Measurements from ENCODE around the gene ADAD2.
"Not testable (repeated sequence)": the region's sequence is repeated elsewhere in the genome, so short reads cannot be mapped to it uniquely, and the experiment has no call there.

The ADAD2 gene

DNA sequence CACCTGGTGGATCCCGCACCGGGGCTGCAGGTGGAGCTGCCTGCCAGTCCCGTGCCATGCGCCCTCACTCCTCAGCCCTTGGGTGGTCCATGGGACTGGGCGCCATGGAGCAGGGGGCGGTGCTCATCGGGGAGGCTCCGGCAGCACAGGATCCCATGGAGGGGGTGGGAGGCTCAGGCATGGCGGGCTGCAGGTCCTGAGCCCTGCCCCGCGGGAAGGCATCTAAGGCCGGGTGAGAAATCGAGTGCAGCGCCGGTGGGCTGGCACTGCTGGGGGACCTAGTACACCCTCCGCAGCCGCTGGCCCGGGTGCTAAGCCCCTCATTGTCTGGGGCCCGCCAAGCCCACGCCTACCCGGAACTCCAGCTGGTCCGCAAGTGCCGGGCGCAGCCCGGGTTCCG, 13.6 kb downstream of the ADAD2 start:
- not testable (repeated sequence) for H3K4me3 ChIP-seq (ENCODE audit: low read length); H3K27me3 ChIP-seq (ENCODE audit: control insufficient read depth, insufficient read depth, low read length); H3K36me3 ChIP-seq (ENCODE audit: control insufficient read depth, insufficient read depth, low read length); H3K4me1 ChIP-seq (ENCODE audit: control insufficient read depth, insufficient read depth, low read length); H3K9me3 ChIP-seq (ENCODE audit: control insufficient read depth, low read length); H3K9ac ChIP-seq (ENCODE audit: low read length)

DNA sequence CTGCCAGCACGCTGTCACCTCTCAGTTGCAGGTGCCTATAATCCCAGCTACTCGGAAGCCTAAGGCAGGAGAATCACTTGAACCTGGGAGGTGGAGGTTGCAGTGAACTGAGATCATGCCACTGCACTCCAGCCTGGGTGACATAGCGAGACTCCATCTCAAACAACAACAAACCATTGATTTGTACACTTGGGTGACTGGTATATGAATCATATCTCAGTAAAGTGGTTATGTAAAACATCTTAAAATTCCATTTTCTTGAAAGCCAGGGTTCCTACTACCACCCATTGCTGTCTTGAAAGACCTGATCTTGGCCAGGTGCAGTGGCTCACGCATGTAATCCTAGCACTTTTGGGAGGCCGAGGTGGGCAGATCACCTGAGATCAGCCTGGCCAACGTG, 14.2 kb downstream of the ADAD2 start:
- H3K36me3 ChIP-seq (ENCODE audit: control insufficient read depth, insufficient read depth, low read length); H3K9me3 ChIP-seq (ENCODE audit: control insufficient read depth, low read length); H3K4me3 ChIP-seq (ENCODE audit: low read length); H3K27me3 ChIP-seq (ENCODE audit: control insufficient read depth, insufficient read depth, low read length); H3K4me1 ChIP-seq (ENCODE audit: control insufficient read depth, insufficient read depth, low read length); H3K9ac ChIP-seq (ENCODE audit: low read length): not testable (repeated sequence)

DNA sequence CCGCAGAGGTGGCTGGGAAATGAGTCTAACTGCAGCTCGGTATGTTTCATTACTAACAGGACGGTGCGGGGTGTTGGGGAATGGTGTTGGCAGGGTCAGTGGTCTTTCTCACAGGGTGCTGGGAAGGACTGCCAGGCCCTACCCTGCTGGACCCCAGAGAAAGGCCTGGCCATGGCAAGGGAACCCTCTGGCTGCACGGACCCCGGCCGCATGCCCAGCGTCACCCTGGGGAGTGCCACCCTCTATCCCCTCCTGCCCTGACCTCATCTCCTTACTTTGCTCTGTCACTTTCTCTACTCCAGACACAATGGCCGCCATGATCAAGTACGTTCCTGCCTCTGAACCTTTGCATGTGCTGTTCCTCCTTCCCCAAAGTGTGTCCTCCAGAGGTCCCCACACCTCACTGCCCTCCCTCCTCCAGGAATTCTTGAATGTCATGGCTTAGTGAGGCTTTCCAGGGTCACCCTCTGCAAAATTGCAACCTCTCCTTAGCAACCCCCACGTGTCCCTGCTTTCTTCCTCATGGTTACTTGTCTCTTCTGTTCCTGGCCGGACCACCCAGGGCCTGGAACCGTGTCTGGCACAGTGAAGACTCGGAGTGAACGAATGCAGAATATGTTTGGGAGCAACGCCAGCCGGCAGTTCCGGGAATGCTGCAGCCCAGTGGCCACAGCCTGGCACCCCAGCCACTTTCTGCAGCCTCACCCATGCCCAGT, 15.2 kb downstream of the ADAD2 start:
- H3K27me3 ChIP-seq (ENCODE audit: control insufficient read depth, insufficient read depth, low read length) = no peaks in the 10 kb centered on the region
- no peak overlapping the region for H3K9ac ChIP-seq (ENCODE audit: low read length)
- no peaks in the 10 kb centered on the region for H3K36me3 ChIP-seq (ENCODE audit: control insufficient read depth, insufficient read depth, low read length)
- no peaks in the 10 kb centered on the region for H3K4me1 ChIP-seq (ENCODE audit: control insufficient read depth, insufficient read depth, low read length)
- H3K9me3 ChIP-seq (ENCODE audit: control insufficient read depth, low read length) = no peaks in the 10 kb centered on the region
- no peak overlapping the region for H3K4me3 ChIP-seq (ENCODE audit: low read length)

DNA sequence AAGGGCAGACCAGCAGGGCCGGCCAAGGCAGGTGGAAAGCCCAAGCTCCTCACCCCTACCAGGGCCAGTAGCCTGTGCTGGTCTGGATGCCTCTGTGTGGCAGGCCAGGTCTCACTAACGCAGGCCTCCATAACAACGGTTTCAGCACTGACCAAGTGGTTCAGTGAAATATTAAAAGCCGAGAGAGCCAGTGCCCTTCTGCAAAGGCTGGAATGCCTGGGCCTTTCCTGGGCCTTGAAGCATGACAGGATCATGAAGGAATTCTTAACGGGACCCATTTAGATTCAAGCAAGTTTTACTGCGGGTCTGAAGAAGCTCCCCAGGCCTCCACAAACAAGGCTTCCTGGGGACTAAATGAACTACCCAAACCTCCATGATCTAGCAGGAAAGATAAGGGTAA, 16.3 kb downstream of the ADAD2 start:
- H3K9ac ChIP-seq (ENCODE audit: low read length) = no peak overlapping the region
- H3K27me3 ChIP-seq (ENCODE audit: control insufficient read depth, insufficient read depth, low read length) = no peaks in the 10 kb centered on the region
- no peaks in the 10 kb centered on the region for H3K9me3 ChIP-seq (ENCODE audit: control insufficient read depth, low read length)
- H3K4me1 ChIP-seq (ENCODE audit: control insufficient read depth, insufficient read depth, low read length) = no peaks in the 10 kb centered on the region
- no peak overlapping the region for H3K4me3 ChIP-seq (ENCODE audit: low read length)
- no peaks in the 10 kb centered on the region for H3K36me3 ChIP-seq (ENCODE audit: control insufficient read depth, insufficient read depth, low read length)

DNA sequence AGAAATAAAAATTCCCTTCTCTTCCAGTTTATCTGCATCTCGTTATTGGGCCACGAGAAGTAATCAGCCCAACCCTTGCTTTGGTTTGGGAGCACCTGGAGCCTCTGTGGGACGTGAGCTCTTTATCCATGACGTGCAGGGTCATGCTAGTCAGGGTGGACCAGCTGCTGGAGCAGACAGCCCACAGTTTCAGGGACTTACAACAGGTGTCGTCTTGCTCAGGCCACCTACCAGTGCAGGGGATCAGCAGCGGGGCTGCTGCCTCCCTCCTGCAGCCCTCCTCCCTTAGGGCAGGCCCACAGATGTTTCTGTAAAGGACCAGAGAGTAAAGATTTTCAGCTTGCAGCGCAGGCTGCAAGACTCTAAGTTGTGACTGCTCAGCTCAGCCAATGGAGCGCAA, 16.9 kb downstream of the ADAD2 start:
- no peaks in the 10 kb centered on the region for H3K27me3 ChIP-seq (ENCODE audit: control insufficient read depth, insufficient read depth, low read length)
- H3K4me3 ChIP-seq (ENCODE audit: low read length) = no peak overlapping the region
- no peak overlapping the region for H3K9ac ChIP-seq (ENCODE audit: low read length)
- no peaks in the 10 kb centered on the region for H3K36me3 ChIP-seq (ENCODE audit: control insufficient read depth, insufficient read depth, low read length)
- H3K4me1 ChIP-seq (ENCODE audit: control insufficient read depth, insufficient read depth, low read length) = no peaks in the 10 kb centered on the region
- H3K9me3 ChIP-seq (ENCODE audit: control insufficient read depth, low read length) = no peaks in the 10 kb centered on the region

DNA sequence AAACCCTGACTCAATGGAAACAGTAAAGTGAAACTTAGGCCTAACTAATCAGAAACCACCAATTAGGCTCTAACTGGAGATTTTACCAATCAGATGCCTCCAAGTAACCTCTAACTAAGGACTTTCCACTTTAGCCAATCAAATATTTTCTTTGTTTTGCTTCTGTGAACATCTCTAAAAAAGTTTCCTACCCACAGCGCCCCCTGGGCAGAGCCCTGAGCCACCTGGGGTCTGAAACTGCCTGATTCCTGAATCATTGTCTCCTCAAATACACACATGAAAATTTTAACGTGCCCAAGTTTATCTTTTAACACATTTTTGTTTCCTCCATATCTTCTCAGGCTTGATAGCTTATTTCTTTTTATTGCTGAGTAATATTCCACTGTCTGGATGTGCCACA, 19.0 kb downstream of the ADAD2 start:
- Histone ChIP-seq H3K9me3 (ENCODE audit: control insufficient read depth, low read length) (no peaks in the 10 kb centered on the region), H3K4me3 (ENCODE audit: low read length) (no peak overlapping the region), H3K27me3 (ENCODE audit: control insufficient read depth, insufficient read depth, low read length) (no peaks in the 10 kb centered on the region), H3K9ac (ENCODE audit: low read length) (no peak overlapping the region), H3K4me1 (ENCODE audit: control insufficient read depth, insufficient read depth, low read length) (no peaks in the 10 kb centered on the region), H3K36me3 (ENCODE audit: control insufficient read depth, insufficient read depth, low read length) (no peaks in the 10 kb centered on the region)

DNA sequence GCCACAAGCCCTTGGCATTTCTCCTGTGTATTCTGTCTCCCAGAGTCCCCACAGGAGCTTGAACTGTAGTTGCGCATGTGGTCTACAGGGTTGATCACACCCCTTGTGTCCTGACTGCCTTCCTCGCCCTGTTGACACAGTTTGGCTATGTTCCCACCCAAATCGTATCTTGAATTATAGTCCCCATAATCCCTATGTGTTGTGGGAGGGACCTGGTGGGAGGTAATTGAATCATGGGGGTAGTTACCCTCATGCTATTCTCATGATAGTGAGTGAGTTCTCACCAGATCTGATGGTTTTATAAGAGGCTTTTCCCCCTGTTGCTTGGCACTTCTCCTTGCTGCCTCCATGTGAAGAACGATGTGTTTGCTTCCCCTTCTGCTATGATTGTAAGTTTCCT, 21.2 kb downstream of the ADAD2 start:
- Histone ChIP-seq H3K4me1 (ENCODE audit: control insufficient read depth, insufficient read depth, low read length) (no peaks in the 10 kb centered on the region), H3K9me3 (ENCODE audit: control insufficient read depth, low read length) (no peaks in the 10 kb centered on the region), H3K9ac (ENCODE audit: low read length) (no peak overlapping the region), H3K27me3 (ENCODE audit: control insufficient read depth, insufficient read depth, low read length) (no peaks in the 10 kb centered on the region), H3K4me3 (ENCODE audit: low read length) (no peak overlapping the region), H3K36me3 (ENCODE audit: control insufficient read depth, insufficient read depth, low read length) (no peaks in the 10 kb centered on the region)

DNA sequence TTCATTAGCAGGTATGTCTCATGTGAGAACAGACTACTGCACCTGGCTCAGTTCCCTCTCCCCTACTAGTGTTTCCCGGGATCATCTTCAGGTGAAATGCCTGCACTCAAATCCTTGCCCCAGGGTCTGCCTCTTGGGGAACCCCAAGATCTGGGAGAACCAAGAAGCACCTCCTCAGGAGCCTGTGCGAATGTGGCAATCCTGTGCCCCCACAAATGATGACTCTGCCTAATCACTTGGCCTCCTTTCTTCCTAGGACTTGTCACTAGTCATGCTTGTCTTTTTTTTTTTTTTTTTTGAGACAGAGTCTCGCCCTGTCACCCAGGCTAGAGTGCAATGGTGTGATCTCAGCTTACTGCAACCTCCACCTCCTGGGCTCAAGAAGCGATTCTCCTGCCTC, 21.7 kb downstream of the ADAD2 start:
- Histone ChIP-seq H3K9me3 (ENCODE audit: control insufficient read depth, low read length) (no peaks in the 10 kb centered on the region), H3K4me1 (ENCODE audit: control insufficient read depth, insufficient read depth, low read length) (no peaks in the 10 kb centered on the region), H3K9ac (ENCODE audit: low read length) (no peak overlapping the region), H3K36me3 (ENCODE audit: control insufficient read depth, insufficient read depth, low read length) (no peaks in the 10 kb centered on the region), H3K4me3 (ENCODE audit: low read length) (no peak overlapping the region), H3K27me3 (ENCODE audit: control insufficient read depth, insufficient read depth, low read length) (no peaks in the 10 kb centered on the region)

DNA sequence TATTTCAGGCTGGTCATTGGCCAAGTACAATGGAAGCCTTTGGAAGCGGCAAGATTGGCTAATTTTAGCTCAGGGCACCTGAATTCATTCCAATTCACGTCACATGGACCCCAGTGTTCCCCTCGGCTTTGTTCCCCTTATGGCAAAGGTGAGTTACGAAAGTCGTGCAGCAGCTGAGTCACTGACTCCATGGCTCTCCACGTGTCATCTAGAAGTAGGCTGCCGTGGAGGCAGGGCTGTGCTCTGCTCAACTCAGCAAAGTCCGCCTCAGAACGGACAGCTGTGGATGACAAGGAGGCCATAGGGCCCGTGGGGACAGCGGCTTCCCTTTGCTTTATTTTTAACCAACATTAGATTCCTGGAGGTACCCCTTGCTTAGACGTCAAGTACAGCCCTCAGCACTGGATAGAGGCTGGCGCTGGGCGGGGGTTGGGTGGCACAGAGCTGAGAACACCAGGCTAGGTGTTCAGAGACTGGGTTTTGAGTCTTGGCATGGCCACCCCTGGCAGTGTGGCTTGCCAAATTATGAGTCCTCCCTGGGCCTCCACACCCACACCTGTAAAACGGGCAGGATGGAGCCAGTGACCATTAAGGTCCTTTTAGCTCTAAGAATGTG, 23.6 kb downstream of the ADAD2 start:
- Histone ChIP-seq H3K27me3 (ENCODE audit: control insufficient read depth, insufficient read depth, low read length) (no peaks in the 10 kb centered on the region), H3K9me3 (ENCODE audit: control insufficient read depth, low read length) (no peaks in the 10 kb centered on the region), H3K4me1 (ENCODE audit: control insufficient read depth, insufficient read depth, low read length) (no peaks in the 10 kb centered on the region), H3K9ac (ENCODE audit: low read length) (no peak overlapping the region), H3K4me3 (ENCODE audit: low read length) (no peak overlapping the region), H3K36me3 (ENCODE audit: control insufficient read depth, insufficient read depth, low read length) (no peaks in the 10 kb centered on the region)

DNA sequence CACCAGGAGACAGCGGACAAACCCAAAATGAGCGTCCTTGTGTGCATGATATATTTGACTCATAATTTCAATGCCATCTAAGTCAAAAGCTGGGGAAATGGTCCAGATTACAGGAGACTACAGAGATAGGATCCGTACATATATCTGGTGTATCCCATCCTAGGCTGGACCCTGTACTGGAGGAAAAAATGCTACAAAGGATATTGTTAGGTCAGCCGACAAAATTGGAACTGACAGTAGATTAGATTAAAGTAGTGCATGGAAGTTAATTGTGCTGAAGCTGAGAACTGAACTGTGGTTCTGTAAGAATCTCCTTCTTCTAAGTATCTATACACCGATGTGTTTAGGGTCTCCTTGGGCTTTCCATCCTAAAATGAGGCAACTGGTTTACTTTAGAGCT, 24.6 kb downstream of the ADAD2 start:
- H3K4me3 ChIP-seq (ENCODE audit: low read length) = no peak overlapping the region
- H3K9me3 ChIP-seq (ENCODE audit: control insufficient read depth, low read length) = no peaks in the 10 kb centered on the region
- no peak overlapping the region for H3K9ac ChIP-seq (ENCODE audit: low read length)
- no peaks in the 10 kb centered on the region for H3K4me1 ChIP-seq (ENCODE audit: control insufficient read depth, insufficient read depth, low read length)
- no peaks in the 10 kb centered on the region for H3K27me3 ChIP-seq (ENCODE audit: control insufficient read depth, insufficient read depth, low read length)
- H3K36me3 ChIP-seq (ENCODE audit: control insufficient read depth, insufficient read depth, low read length) = no peaks in the 10 kb centered on the region

DNA sequence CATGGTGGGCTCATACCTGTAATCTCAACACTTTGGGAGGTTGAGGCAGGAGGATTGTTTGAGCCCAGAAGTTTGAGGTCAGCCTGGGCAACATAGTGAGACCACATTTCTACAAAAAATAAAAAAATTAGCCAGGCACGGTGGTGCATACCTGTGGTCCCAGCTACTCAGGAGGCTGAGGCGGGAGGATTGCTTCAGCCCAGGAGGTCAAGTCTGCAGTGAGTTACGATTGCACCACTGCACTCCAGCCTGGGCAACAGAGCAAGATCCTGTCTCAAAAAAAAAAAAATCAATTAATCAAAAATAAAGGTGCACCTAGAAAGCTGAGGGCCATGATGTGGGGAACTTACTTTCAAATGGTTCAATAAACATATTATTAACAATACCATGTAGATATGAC, 25.2 kb downstream of the ADAD2 start:
- H3K36me3 ChIP-seq (ENCODE audit: control insufficient read depth, insufficient read depth, low read length); H3K27me3 ChIP-seq (ENCODE audit: control insufficient read depth, insufficient read depth, low read length); H3K4me3 ChIP-seq (ENCODE audit: low read length); H3K4me1 ChIP-seq (ENCODE audit: control insufficient read depth, insufficient read depth, low read length); H3K9ac ChIP-seq (ENCODE audit: low read length); H3K9me3 ChIP-seq (ENCODE audit: control insufficient read depth, low read length): not testable (repeated sequence)

DNA sequence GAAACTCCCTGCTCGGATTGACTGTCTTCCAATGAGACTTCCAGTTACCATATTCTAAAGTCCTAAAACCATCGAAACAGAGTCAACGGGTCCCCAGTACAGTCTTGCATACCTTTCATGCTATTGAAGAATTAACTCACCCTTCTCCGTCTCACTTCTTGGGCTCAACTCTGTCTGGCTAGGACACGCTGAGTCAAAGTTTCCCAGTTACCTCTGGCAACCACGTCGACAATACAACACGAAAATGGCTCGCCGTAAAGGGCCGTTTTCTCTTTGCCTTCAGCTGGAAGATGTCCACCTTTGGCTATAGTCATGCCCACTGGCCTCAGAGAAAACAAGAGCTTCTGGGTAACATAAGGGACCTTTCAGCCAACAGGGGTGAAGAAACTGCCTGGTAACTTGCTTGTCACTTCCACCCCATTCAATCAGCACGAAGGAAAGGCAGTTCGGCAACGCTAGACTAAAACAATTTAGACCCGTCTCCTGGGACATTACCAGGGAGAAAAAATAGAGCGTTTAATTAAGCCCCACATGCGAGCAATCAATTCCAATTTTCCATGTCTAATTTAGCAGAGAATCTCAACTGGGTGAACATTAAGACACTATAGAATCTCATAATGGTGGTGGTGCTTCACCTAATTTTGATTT, 27.3 kb downstream of the ADAD2 start:
- Histone ChIP-seq H3K9ac (ENCODE audit: low read length) (no peak overlapping the region), H3K9me3 (ENCODE audit: control insufficient read depth, low read length) (no peaks in the 10 kb centered on the region), H3K4me1 (ENCODE audit: control insufficient read depth, insufficient read depth, low read length) (no peaks in the 10 kb centered on the region), H3K4me3 (ENCODE audit: low read length) (no peak overlapping the region), H3K36me3 (ENCODE audit: control insufficient read depth, insufficient read depth, low read length) (no peaks in the 10 kb centered on the region), H3K27me3 (ENCODE audit: control insufficient read depth, insufficient read depth, low read length) (no peaks in the 10 kb centered on the region)
